Fibroblast of mammary gland (primary cell): ENCODE measurements around the gene KLHL18.

Source experiments
- DNase-seq: peaks from one replicate; pipeline ENCODE4 v3.0.0-alpha.2; 2010; ENCODE audit warnings: low read depth
- H3K4me3 ChIP-seq: 2 replicates; pipeline ENCODE4 v1.5.1; 2011; ENCODE audit warnings: low read depth, mild to moderate bottlenecking, low read length, moderate library complexity; ENCODE audit not compliant: control insufficient read depth
- CTCF ChIP-seq: conservative IDR thresholded peaks from 2 replicates; pipeline ENCODE4 v1.5.1; 2011; ENCODE audit warnings: low read depth, low read length, inconsistent platforms; ENCODE audit not compliant: control insufficient read depth, insufficient read depth

Gene KLHL18

GRCh38 chr3:47282424-47283192 is at the start of gene KLHL18, which contains the start of gene KIF9:
Gene KLHL18 (plus strand): TSS chr3:47282944. CDS start chr3:47282966, 22 bp downstream.
Gene KIF9 (minus strand): TSS chr3:47282799. CDS start chr3:47277374, 5,425 bp downstream.
- TF ChIP-seq CTCF: no peak
- peak within 1 kb of the TSS; percentile 93 for H3K4me3 ChIP-seq
- peak; percentile 91 for DNase-seq

- DNase-seq: no peak
- TF ChIP-seq CTCF: no peak
- no peak overlapping the region for H3K4me3 ChIP-seq
Measured at GRCh38 chr3:47238017-47238416, 44.7 kb upstream of the KLHL18 start.

GRCh38 chr3:47239929-47240328 is 42.8 kb upstream of the KLHL18 start:
- TF ChIP-seq CTCF: no peak

GRCh38 chr3:47243419-47244147 is 39.2 kb upstream of the KLHL18 start:
- no peak for DNase-seq
- no peak overlapping the region for H3K4me3 ChIP-seq
- TF ChIP-seq CTCF: no peak

More at GRCh38 chr3:47239929-47240328, 42.8 kb upstream of the KLHL18 start:
- DNase-seq: no peak
- H3K4me3 ChIP-seq: no peak overlapping the region

GRCh38 chr3:47244531-47245100 is 38.1 kb upstream of the KLHL18 start:
- DNase-seq: no peak
- no peak for TF ChIP-seq CTCF
- no peak overlapping the region for H3K4me3 ChIP-seq

GRCh38 chr3:47245271-47245670 is 37.5 kb upstream of the KLHL18 start:
- no peak for TF ChIP-seq CTCF
- no peak for DNase-seq
- H3K4me3 ChIP-seq: no peak overlapping the region
